ENCODE data around the gene SORCS2. TPM values are rescaled to one million over a fixed set of nuclear protein-coding genes. Genes with fewer than 3 reads are reported as not detected.

Gene SORCS2
- total RNA-seq, 1 experiment from 2014 or later, result 4.1 TPM

GRCh38 chr4:7514789-7515188 lies 322.5 kb downstream of the SORCS2 start:
- H3K27ac ChIP-seq (ENCODE audit: low read length), result no peak overlapping the region
- no peak overlapping the region for H3K4me2 ChIP-seq (ENCODE audit: low read length)
- H4K20me1 ChIP-seq (ENCODE audit: low read length), result no peaks in the 10 kb centered on the region
- no peak for DNase-seq
- TF ChIP-seq EZH2 (IDR thresholded peaks at IDR 0.05; ENCODE audit: low read length, unreplicated experiment) (no peak), EZH2phosphoT487 (IDR thresholded peaks at IDR 0.05; ENCODE audit: borderline replicate concordance, low read length) (no peak)
- TF ChIP-seq, protein P1, sequence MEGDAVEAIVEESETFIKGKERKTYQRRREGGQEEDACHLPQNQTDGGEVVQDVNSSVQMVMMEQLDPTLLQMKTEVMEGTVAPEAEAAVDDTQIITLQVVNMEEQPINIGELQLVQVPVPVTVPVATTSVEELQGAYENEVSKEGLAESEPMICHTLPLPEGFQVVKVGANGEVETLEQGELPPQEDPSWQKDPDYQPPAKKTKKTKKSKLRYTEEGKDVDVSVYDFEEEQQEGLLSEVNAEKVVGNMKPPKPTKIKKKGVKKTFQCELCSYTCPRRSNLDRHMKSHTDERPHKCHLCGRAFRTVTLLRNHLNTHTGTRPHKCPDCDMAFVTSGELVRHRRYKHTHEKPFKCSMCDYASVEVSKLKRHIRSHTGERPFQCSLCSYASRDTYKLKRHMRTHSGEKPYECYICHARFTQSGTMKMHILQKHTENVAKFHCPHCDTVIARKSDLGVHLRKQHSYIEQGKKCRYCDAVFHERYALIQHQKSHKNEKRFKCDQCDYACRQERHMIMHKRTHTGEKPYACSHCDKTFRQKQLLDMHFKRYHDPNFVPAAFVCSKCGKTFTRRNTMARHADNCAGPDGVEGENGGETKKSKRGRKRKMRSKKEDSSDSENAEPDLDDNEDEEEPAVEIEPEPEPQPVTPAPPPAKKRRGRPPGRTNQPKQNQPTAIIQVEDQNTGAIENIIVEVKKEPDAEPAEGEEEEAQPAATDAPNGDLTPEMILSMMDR (conservative IDR thresholded peaks at IDR 0.05; ENCODE audit: low read depth, low read length), result no peak
- H3K4me3 ChIP-seq (ENCODE audit: low read length), result no peak overlapping the region
- BruUV-seq (replicated peaks), result no TSS peak
- no peaks in the 10 kb centered on the region for H3K79me2 ChIP-seq (ENCODE audit: low read length)
- no peak overlapping the region for H2AFZ ChIP-seq (ENCODE audit: low read length)
- H3K9me3 ChIP-seq (ENCODE audit: low read length), result no peaks in the 10 kb centered on the region
- no peaks in the 10 kb centered on the region for H3K27me3 ChIP-seq (ENCODE audit: low read length)
- no peak overlapping the region for H3K9ac ChIP-seq (ENCODE audit: low read length)
- no peak for ATAC-seq
- intact Hi-C loops (cut with micrococcal nuclease), result no loop called here
- ChIA-PET POLR2A (ENCODE audit: unreplicated experiment) (no interaction called here), CTCF (no interaction called here)
- no peaks in the 10 kb centered on the region for H3K9me2 ChIP-seq (replicated peaks; ENCODE audit: low read length)
- H3K4me1 ChIP-seq (ENCODE audit: insufficient read depth, low read length), result peaks cover 14% of the 10 kb centered on the region
- no peaks in the 10 kb centered on the region for H3F3A ChIP-seq (ENCODE audit: low read length, unreplicated experiment)
- no peaks in the 10 kb centered on the region for H3K36me3 ChIP-seq (ENCODE audit: low read depth, low read length)

DNA sequence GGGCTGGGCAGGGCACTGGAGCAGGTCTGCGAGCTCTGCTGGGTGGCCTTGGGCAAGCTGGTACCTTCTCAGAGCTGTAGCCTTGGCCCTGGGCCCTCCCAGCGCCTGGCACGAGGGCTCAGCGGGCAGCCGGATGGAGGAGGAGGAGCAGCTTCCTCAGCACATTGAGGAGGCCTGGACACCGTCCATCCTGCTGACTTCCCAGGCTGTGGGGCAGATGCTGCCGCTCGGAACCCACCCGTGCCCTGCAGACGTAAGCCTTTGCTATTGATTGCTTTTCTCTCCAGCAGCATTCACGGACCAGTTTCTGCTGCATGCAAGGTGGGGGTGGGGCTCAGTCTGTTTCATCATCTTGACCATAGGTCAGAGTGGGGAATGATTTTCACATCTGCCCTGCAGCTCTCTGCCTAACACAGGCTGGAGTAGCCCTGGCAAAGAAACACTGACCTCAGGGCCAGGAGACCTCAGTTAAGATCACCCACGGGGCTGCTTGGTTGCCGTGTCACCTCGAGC lies 323.1 kb downstream of the SORCS2 start:
- BruUV-seq (replicated peaks), result no TSS peak
- intact Hi-C loops (cut with micrococcal nuclease), result no loop called here
- Histone ChIP-seq H2AFZ (ENCODE audit: low read length) (no peak overlapping the region), H4K20me1 (ENCODE audit: low read length) (no peaks in the 10 kb centered on the region), H3K4me2 (ENCODE audit: low read length) (no peak overlapping the region), H3K9me3 (ENCODE audit: low read length) (no peaks in the 10 kb centered on the region), H3K9me2 (replicated peaks; ENCODE audit: low read length) (no peaks in the 10 kb centered on the region), H3K4me3 (ENCODE audit: low read length) (no peak overlapping the region), H3K9ac (ENCODE audit: low read length) (no peak overlapping the region), H3K27me3 (ENCODE audit: low read length) (no peaks in the 10 kb centered on the region), H3K4me1 (ENCODE audit: insufficient read depth, low read length) (peaks cover 14% of the 10 kb centered on the region), H3F3A (ENCODE audit: low read length, unreplicated experiment) (no peaks in the 10 kb centered on the region), H3K27ac (ENCODE audit: low read length) (no peak overlapping the region), H3K36me3 (ENCODE audit: low read depth, low read length) (no peaks in the 10 kb centered on the region), H3K79me2 (ENCODE audit: low read length) (no peaks in the 10 kb centered on the region)
- CTCF ChIA-PET, result no interaction called here
- no peak for ATAC-seq
- no peak for TF ChIP-seq EZH2 (IDR thresholded peaks at IDR 0.05; ENCODE audit: low read length, unreplicated experiment)
- no peak for TF ChIP-seq EZH2phosphoT487 (IDR thresholded peaks at IDR 0.05; ENCODE audit: borderline replicate concordance, low read length)
- TF ChIP-seq, protein P1 (conservative IDR thresholded peaks at IDR 0.05; ENCODE audit: low read depth, low read length), result no peak
- no peak for DNase-seq
- POLR2A ChIA-PET (ENCODE audit: unreplicated experiment), result no interaction called here

GRCh38 chr4:7516096-7516772 lies 323.9 kb downstream of the SORCS2 start:
- BruUV-seq (replicated peaks), result no TSS peak
- intact Hi-C loops (cut with micrococcal nuclease), result no loop called here
- POLR2A ChIA-PET (ENCODE audit: unreplicated experiment), result no interaction called here

More at GRCh38 chr4:7516096-7516772, 323.9 kb downstream of the SORCS2 start:
- Histone ChIP-seq H3F3A (ENCODE audit: low read length, unreplicated experiment) (no peaks in the 10 kb centered on the region), H3K79me2 (ENCODE audit: low read length) (no peaks in the 10 kb centered on the region), H3K4me1 (ENCODE audit: insufficient read depth, low read length) (peaks cover 14% of the 10 kb centered on the region), H4K20me1 (ENCODE audit: low read length) (no peaks in the 10 kb centered on the region), H3K4me3 (ENCODE audit: low read length) (no peak overlapping the region), H3K27me3 (ENCODE audit: low read length) (no peaks in the 10 kb centered on the region), H3K9ac (ENCODE audit: low read length) (no peak overlapping the region), H3K4me2 (ENCODE audit: low read length) (no peak overlapping the region), H3K9me3 (ENCODE audit: low read length) (no peaks in the 10 kb centered on the region), H2AFZ (ENCODE audit: low read length) (no peak overlapping the region), H3K27ac (ENCODE audit: low read length) (no peak overlapping the region), H3K9me2 (replicated peaks; ENCODE audit: low read length) (no peaks in the 10 kb centered on the region), H3K36me3 (ENCODE audit: low read depth, low read length) (no peaks in the 10 kb centered on the region)
- TF ChIP-seq, protein P1 (conservative IDR thresholded peaks at IDR 0.05; ENCODE audit: low read depth, low read length), result no peak
- no peak for TF ChIP-seq EZH2phosphoT487 (IDR thresholded peaks at IDR 0.05; ENCODE audit: borderline replicate concordance, low read length)
- no peak for TF ChIP-seq EZH2 (IDR thresholded peaks at IDR 0.05; ENCODE audit: low read length, unreplicated experiment)
- DNase-seq, result no peak
- no peak for ATAC-seq
- CTCF ChIA-PET, result no interaction called here

All from PC-3 (cell line).